GM23338 (cell line): ENCODE measurements around the gene UCKL1. TPM values are rescaled to one million over a fixed set of nuclear protein-coding genes. Genes with fewer than 3 reads are reported as not detected.

Experiments
- ATAC-seq: fragments of 200-7000 bp; cut with Tn5 transposase; 3 replicates; pipeline ENCODE4 v1.9.1; 2020
- DNase-seq: peaks from one replicate; pipeline ENCODE4 v3.0.0-alpha.2; 2015; ENCODE audit warnings: low spot score
- H2AFZ ChIP-seq: fragments of 200-600 bp; sonication (generic); 2 replicates; pipeline ENCODE4 v1.8.0; 2016; ENCODE audit warnings: antibody characterized with exemption, mild to moderate bottlenecking, moderate library complexity
- H3F3A ChIP-seq: fragments of 200-600 bp; sonication (generic); replicated peaks from 2 replicates; pipeline ENCODE4 v1.8.0; 2017; ENCODE audit warnings: antibody characterized with exemption, mixed run types, low read depth
- H3K27ac ChIP-seq: fragments of 200-600 bp; sonication (generic); 2 replicates; pipeline ENCODE4 v1.6.1; 2016; ENCODE audit warnings: low read depth
- H3K27me3 ChIP-seq: fragments of 200-600 bp; sonication (generic); 2 replicates; pipeline ENCODE4 v1.8.0; 2016; ENCODE audit warnings: mild to moderate bottlenecking, mixed run types, moderate library complexity; ENCODE audit not compliant: insufficient read depth
- H3K36me3 ChIP-seq: fragments of 200-600 bp; sonication (generic); 2 replicates; pipeline ENCODE4 v1.8.0; 2016; ENCODE audit warnings: mild to moderate bottlenecking; ENCODE audit not compliant: insufficient read depth
- H3K4me1 ChIP-seq: fragments of 200-600 bp; sonication (generic); 2 replicates; pipeline ENCODE4 v1.8.0; 2016; ENCODE audit warnings: mild to moderate bottlenecking, moderate library complexity; ENCODE audit not compliant: insufficient read depth
- H3K4me2 ChIP-seq: fragments of 200-600 bp; sonication (generic); 2 replicates; pipeline ENCODE4 v1.7.1; 2017; ENCODE audit warnings: mixed run types
- H3K4me3 ChIP-seq: fragments of 200-600 bp; sonication (generic); 2 replicates; pipeline ENCODE4 v1.6.1; 2016; ENCODE audit warnings: mixed run types
- H3K79me2 ChIP-seq: fragments of 200-600 bp; sonication (generic); replicated peaks from 2 replicates; pipeline ENCODE4 v1.8.0; 2017; ENCODE audit warnings: mild to moderate bottlenecking; ENCODE audit not compliant: insufficient read depth
- H3K9me2 ChIP-seq: fragments of 200-600 bp; sonication (generic); 2 replicates; pipeline ENCODE4 v1.8.0; 2017; ENCODE audit not compliant: insufficient read depth
- H4K20me1 ChIP-seq: fragments of 200-600 bp; sonication (generic); replicated peaks from 2 replicates; pipeline ENCODE4 v1.8.0; 2017; ENCODE audit warnings: mild to moderate bottlenecking; ENCODE audit not compliant: insufficient read depth
- H3K27ac Mint-ChIP-seq: 2 replicates; pipeline ENCODE4 v1.8.0; 2020; ENCODE audit warnings: inconsistent platforms, mild to moderate bottlenecking, moderate library complexity, mixed read lengths
- H3K27me3 Mint-ChIP-seq: 3 replicates; pipeline ENCODE4 v1.8.0; 2022; ENCODE audit warnings: low read depth, mild to moderate bottlenecking, moderate library complexity, mixed read lengths, inconsistent platforms; ENCODE audit not compliant: insufficient read depth, poor library complexity
- H3K36me3 Mint-ChIP-seq: 3 replicates; pipeline ENCODE4 v1.8.0; 2021; ENCODE audit warnings: low read depth, mild to moderate bottlenecking, inconsistent platforms, moderate library complexity, mixed read lengths
- H3K4me1 Mint-ChIP-seq: 3 replicates; pipeline ENCODE4 v1.8.0; 2020; ENCODE audit warnings: mild to moderate bottlenecking, inconsistent platforms, mixed read lengths
- H3K4me3 Mint-ChIP-seq: 3 replicates; pipeline ENCODE4 v1.8.0; 2021; ENCODE audit warnings: moderate library complexity, mild to moderate bottlenecking, inconsistent platforms, mixed read lengths
- H3K9me3 Mint-ChIP-seq: 3 replicates; pipeline ENCODE4 v1.8.0; 2020; ENCODE audit warnings: moderate library complexity, mild to moderate bottlenecking, inconsistent platforms, mixed read lengths
- CREB1 ChIP-seq: fragments of 250-450 bp; sonication (Bioruptor Pico); IDR thresholded peaks from 2 replicates; pipeline ENCODE4 v1.5.0; 2020; ENCODE audit warnings: low read depth, mild to moderate bottlenecking, moderate library complexity
- ETS1 ChIP-seq: IDR thresholded peaks from 2 replicates; pipeline ENCODE4 v1.6.1; 2016; ENCODE audit warnings: antibody characterized with exemption
- EZH2 ChIP-seq: fragments of 200-600 bp; sonication (generic); IDR thresholded peaks from one replicate; pipeline ENCODE4 v1.8.0; 2017; ENCODE audit warnings: antibody characterized with exemption, mild to moderate bottlenecking, low read depth; ENCODE audit not compliant: unreplicated experiment
- EZH2phosphoT487 ChIP-seq: fragments of 200-600 bp; sonication (generic); IDR thresholded peaks from one replicate; pipeline ENCODE4 v1.8.1; 2018; ENCODE audit warnings: antibody characterized with exemption; ENCODE audit not compliant: unreplicated experiment
- JUNB ChIP-seq: IDR thresholded peaks from one replicate; pipeline ENCODE4 v1.6.1; 2016; ENCODE audit warnings: antibody characterized with exemption; ENCODE audit not compliant: unreplicated experiment
- NANOG ChIP-seq: IDR thresholded peaks from 2 replicates; pipeline ENCODE4 v1.6.1; 2016; ENCODE audit warnings: antibody characterized with exemption, borderline replicate concordance
- POLR2AphosphoS5 ChIP-seq: IDR thresholded peaks from 2 replicates; pipeline ENCODE4 v1.6.1; 2016; ENCODE audit warnings: antibody characterized with exemption, low read depth
- REST ChIP-seq: IDR thresholded peaks from one replicate; pipeline ENCODE4 v1.6.1; 2018; ENCODE audit warnings: antibody characterized with exemption; ENCODE audit not compliant: unreplicated experiment
- STAT1 ChIP-seq: IDR thresholded peaks from one replicate; pipeline ENCODE4 v1.6.1; 2016; ENCODE audit warnings: antibody characterized with exemption; ENCODE audit not compliant: unreplicated experiment
- ZNF114 ChIP-seq: fragments of 250-450 bp; sonication (Bioruptor Pico); IDR thresholded peaks from 2 replicates; pipeline ENCODE4 v1.5.0; 2020; ENCODE audit warnings: mild to moderate bottlenecking, moderate library complexity
- ZNF331 ChIP-seq: fragments of 250-450 bp; sonication (Bioruptor Pico); IDR thresholded peaks from 2 replicates; pipeline ENCODE4 v1.5.0; 2020; ENCODE audit warnings: low read depth, mild to moderate bottlenecking, moderate library complexity
- ZNF462 ChIP-seq: fragments of 250-450 bp; sonication (Bioruptor Pico); IDR thresholded peaks from 2 replicates; pipeline ENCODE4 v1.5.0; 2020; ENCODE audit warnings: mild to moderate bottlenecking, moderate library complexity
- polyA plus RNA-seq: library from polyadenylated mRNA; unstranded; fragments of >200 nt; fragmentation: Nextera tagmentation; extraction: Ambion mirVana; gene quantifications from 2 replicates; pipeline ENCODE4 v1.2.1, GENCODE V29; 2016
- total RNA-seq: library from RNA; depleted of rRNA; stranded (reverse); fragments of >200 nt; shearing (Covaris generic); gene quantifications from 2 replicates; pipeline ENCODE4 v1.2.3, GENCODE V29; 2014
- TF ChIP-seq, protein P1 (sequence below), 2 experiments: fragments of 200-600 bp in 1 of 2; sonication (generic) in 1 of 2; conservative IDR thresholded peaks; 2 replicates each; pipeline versions ENCODE4 v1.5.1 to v1.6.1; 2016 to 2017; ENCODE audit warnings: antibody characterized with exemption in 2 of 2, low read depth in 2 of 2, mild to moderate bottlenecking in 2 of 2, moderate library complexity in 1 of 2

Gene UCKL1
- total and polyA plus RNA-seq, 2 experiments from 2014 or later = 56.8 to 82.5 TPM

DNA sequence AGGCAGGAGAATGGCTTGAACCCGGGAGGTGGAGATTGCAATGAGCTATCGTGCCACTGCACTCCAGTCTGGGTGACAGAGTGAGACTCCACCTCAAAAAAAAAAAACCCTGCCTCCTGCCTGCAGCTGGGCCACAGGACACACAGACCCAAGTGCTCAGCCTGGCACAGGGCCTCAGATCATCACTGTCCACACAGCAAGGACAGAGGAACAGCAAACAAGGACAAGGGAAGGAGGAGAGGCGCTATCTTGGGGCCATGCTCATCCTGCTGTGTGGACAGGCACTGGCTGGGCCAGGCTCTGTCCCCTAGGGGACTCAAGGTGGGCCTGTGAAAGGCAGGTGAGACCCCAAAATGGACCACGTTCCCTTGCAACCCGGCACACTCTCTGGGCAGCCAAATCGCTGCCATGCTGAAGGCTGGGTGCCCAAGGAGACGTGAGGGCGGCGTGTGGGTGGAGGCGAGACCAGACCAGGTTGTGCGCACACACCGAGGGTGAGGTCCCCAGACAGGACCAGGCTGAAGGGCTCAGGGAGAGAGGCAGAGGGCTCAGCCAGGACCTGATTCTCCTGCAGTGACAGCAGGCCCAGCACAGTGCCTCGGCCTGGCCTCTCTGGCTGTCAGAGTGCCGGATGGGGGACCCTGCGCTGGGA lies 9.1 kb downstream of the UCKL1 start:
- H3K4me3 Mint-ChIP-seq = no peak overlapping the region; the same call in 2 of the 3 replicates
- TF ChIP-seq ZNF331 (CRISPR knock-in tag) = no peak
- TF ChIP-seq CREB1 (CRISPR knock-in tag) = no peak
- TF ChIP-seq NANOG = no peak
- TF ChIP-seq ZNF462 = no peak
- TF ChIP-seq STAT1 = no peak
- TF ChIP-seq EZH2 = no peak
- no peak for TF ChIP-seq REST
- no peak for TF ChIP-seq EZH2phosphoT487
- TF ChIP-seq POLR2AphosphoS5 = no peak
- TF ChIP-seq, protein P1, sequence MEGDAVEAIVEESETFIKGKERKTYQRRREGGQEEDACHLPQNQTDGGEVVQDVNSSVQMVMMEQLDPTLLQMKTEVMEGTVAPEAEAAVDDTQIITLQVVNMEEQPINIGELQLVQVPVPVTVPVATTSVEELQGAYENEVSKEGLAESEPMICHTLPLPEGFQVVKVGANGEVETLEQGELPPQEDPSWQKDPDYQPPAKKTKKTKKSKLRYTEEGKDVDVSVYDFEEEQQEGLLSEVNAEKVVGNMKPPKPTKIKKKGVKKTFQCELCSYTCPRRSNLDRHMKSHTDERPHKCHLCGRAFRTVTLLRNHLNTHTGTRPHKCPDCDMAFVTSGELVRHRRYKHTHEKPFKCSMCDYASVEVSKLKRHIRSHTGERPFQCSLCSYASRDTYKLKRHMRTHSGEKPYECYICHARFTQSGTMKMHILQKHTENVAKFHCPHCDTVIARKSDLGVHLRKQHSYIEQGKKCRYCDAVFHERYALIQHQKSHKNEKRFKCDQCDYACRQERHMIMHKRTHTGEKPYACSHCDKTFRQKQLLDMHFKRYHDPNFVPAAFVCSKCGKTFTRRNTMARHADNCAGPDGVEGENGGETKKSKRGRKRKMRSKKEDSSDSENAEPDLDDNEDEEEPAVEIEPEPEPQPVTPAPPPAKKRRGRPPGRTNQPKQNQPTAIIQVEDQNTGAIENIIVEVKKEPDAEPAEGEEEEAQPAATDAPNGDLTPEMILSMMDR (conservative IDR thresholded peaks at IDR 0.05; ENCODE audit: low read depth in 2 of 2) = no peak
- TF ChIP-seq JUNB = no peak
- TF ChIP-seq ZNF114 (CRISPR knock-in tag) = no peak
- TF ChIP-seq ETS1 = no peak
- Histone ChIP-seq H3K36me3 (no peaks in the 10 kb centered on the region), H2AFZ (no peak overlapping the region), H3K27me3 (no peaks in the 10 kb centered on the region), H3K27ac (no peak overlapping the region), H3F3A (peaks cover 27% of the 10 kb centered on the region), H3K4me1 (peaks cover 21% of the 10 kb centered on the region; the same call in 1 of the 2 replicates), H3K9me2 (no peaks in the 10 kb centered on the region), H3K4me3 (no peak overlapping the region), H4K20me1 (peaks cover 11% of the 10 kb centered on the region), H3K79me2 (peaks cover 51% of the 10 kb centered on the region), H3K4me2 (no peak overlapping the region)
- H3K36me3 Mint-ChIP-seq = peaks cover 23% of the 10 kb centered on the region
- peaks cover 8% of the 10 kb centered on the region; the same call in 1 of the 3 replicates for H3K9me3 Mint-ChIP-seq
- no peak for ATAC-seq
- H3K27ac Mint-ChIP-seq = peak overlapping the region; percentile 89
- DNase-seq = no peak
- H3K4me1 Mint-ChIP-seq = peaks cover 22% of the 10 kb centered on the region
- peaks cover 25% of the 10 kb centered on the region for H3K27me3 Mint-ChIP-seq
